Loucy (cell line): ENCODE measurements around the gene TEAD1.

Experiments used
- CTCF ChIP-seq: fragments of 200-600 bp; sonication (generic); conservative IDR thresholded peaks from 2 replicates; pipeline ENCODE4 v1.5.1; 2014; ENCODE audit warnings: mild to moderate bottlenecking, antibody characterized with exemption, low read length
- EZH2phosphoT487 ChIP-seq: fragments of 200-600 bp; IDR thresholded peaks from 2 replicates; pipeline ENCODE4 v1.6.1; 2018; ENCODE audit warnings: antibody characterized with exemption, mild to moderate bottlenecking, moderate library complexity, borderline replicate concordance

GRCh38 chr11:12864316-12865156 lies 190.3 kb downstream of the TEAD1 start:
- no peak for TF ChIP-seq CTCF
- TF ChIP-seq EZH2phosphoT487 = no peak
